HL-60 (cell line): Measurements from ENCODE around the gene MTFR2.

ENCODE experiments used
- DNase-seq, 2 experiments: peaks; one replicate each; pipeline ENCODE4 v3.0.0-alpha.2; 2010 to 2020; ENCODE audit warnings: low read depth in 1 of 2, low spot score in 1 of 2
- H3K27ac ChIP-seq: fragments of 250-450 bp; sonication (Bioruptor Pico); replicated peaks from 2 replicates; pipeline ENCODE4 v1.5.1; 2020; ENCODE audit warnings: mild to moderate bottlenecking, moderate library complexity
- H3K27me3 ChIP-seq: fragments of 250-450 bp; sonication (Bioruptor Pico); 2 replicates; pipeline ENCODE4 v1.5.1; 2021; ENCODE audit warnings: mild to moderate bottlenecking, moderate library complexity; ENCODE audit not compliant: insufficient read depth, poor library complexity, severe bottlenecking
- H3K4me3 ChIP-seq: replicated peaks from 2 replicates; pipeline ENCODE4 v1.5.1; 2011; ENCODE audit warnings: mild to moderate bottlenecking, control low read depth, low read length; ENCODE audit not compliant: insufficient read depth
- GABPA ChIP-seq: IDR thresholded peaks from 2 replicates; pipeline ENCODE4 v1.6.1; 2012; ENCODE audit warnings: low read depth
- POLR2AphosphoS5 ChIP-seq: IDR thresholded peaks from 2 replicates; pipeline ENCODE4 v1.6.1; 2012; ENCODE audit warnings: low read depth
- SPI1 ChIP-seq: IDR thresholded peaks from 2 replicates; pipeline ENCODE4 v1.6.1; 2012; ENCODE audit warnings: low read depth, mild to moderate bottlenecking, borderline replicate concordance
- TF ChIP-seq, protein P1 (sequence below): IDR thresholded peaks from one replicate; pipeline ENCODE4 v1.5.1; 2011; ENCODE audit warnings: low read length, control low read depth, inconsistent platforms; ENCODE audit not compliant: insufficient read depth
- TF ChIP-seq, protein P2 (sequence below): IDR thresholded peaks from 2 replicates; pipeline ENCODE4 v1.6.1; 2012; ENCODE audit warnings: low read depth; ENCODE audit not compliant: insufficient replicate concordance

MTFR2 gene

DNA sequence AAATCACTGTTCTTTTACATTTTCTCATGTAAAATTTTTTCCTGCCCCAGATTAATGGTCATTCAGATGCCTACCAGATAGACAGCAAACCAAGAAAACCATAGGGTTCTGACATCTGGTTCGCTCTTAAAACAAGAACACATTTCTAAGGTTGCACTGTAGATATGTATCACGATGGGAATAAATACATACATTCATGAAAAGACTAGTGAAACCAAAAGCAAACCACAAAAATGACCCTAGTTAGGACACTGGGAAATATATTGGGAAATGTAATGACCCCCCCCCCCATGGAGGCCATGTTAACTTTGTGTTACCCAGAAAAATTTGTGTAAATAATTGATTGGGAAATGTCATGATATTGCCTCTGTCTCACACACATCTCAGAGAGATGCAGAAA lies 37.5 kb downstream of the MTFR2 start:
- TF ChIP-seq, protein P1, sequence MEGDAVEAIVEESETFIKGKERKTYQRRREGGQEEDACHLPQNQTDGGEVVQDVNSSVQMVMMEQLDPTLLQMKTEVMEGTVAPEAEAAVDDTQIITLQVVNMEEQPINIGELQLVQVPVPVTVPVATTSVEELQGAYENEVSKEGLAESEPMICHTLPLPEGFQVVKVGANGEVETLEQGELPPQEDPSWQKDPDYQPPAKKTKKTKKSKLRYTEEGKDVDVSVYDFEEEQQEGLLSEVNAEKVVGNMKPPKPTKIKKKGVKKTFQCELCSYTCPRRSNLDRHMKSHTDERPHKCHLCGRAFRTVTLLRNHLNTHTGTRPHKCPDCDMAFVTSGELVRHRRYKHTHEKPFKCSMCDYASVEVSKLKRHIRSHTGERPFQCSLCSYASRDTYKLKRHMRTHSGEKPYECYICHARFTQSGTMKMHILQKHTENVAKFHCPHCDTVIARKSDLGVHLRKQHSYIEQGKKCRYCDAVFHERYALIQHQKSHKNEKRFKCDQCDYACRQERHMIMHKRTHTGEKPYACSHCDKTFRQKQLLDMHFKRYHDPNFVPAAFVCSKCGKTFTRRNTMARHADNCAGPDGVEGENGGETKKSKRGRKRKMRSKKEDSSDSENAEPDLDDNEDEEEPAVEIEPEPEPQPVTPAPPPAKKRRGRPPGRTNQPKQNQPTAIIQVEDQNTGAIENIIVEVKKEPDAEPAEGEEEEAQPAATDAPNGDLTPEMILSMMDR = no peak
- TF ChIP-seq SPI1 (no peak), GABPA (no peak), POLR2AphosphoS5 (no peak)
- TF ChIP-seq, protein P2, sequence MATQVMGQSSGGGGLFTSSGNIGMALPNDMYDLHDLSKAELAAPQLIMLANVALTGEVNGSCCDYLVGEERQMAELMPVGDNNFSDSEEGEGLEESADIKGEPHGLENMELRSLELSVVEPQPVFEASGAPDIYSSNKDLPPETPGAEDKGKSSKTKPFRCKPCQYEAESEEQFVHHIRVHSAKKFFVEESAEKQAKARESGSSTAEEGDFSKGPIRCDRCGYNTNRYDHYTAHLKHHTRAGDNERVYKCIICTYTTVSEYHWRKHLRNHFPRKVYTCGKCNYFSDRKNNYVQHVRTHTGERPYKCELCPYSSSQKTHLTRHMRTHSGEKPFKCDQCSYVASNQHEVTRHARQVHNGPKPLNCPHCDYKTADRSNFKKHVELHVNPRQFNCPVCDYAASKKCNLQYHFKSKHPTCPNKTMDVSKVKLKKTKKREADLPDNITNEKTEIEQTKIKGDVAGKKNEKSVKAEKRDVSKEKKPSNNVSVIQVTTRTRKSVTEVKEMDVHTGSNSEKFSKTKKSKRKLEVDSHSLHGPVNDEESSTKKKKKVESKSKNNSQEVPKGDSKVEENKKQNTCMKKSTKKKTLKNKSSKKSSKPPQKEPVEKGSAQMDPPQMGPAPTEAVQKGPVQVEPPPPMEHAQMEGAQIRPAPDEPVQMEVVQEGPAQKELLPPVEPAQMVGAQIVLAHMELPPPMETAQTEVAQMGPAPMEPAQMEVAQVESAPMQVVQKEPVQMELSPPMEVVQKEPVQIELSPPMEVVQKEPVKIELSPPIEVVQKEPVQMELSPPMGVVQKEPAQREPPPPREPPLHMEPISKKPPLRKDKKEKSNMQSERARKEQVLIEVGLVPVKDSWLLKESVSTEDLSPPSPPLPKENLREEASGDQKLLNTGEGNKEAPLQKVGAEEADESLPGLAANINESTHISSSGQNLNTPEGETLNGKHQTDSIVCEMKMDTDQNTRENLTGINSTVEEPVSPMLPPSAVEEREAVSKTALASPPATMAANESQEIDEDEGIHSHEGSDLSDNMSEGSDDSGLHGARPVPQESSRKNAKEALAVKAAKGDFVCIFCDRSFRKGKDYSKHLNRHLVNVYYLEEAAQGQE = no peak
- no peak for DNase-seq
- Histone ChIP-seq H3K4me3 (no peak overlapping the region), H3K27ac (no peak overlapping the region), H3K27me3 (no peaks in the 10 kb centered on the region)

DNA sequence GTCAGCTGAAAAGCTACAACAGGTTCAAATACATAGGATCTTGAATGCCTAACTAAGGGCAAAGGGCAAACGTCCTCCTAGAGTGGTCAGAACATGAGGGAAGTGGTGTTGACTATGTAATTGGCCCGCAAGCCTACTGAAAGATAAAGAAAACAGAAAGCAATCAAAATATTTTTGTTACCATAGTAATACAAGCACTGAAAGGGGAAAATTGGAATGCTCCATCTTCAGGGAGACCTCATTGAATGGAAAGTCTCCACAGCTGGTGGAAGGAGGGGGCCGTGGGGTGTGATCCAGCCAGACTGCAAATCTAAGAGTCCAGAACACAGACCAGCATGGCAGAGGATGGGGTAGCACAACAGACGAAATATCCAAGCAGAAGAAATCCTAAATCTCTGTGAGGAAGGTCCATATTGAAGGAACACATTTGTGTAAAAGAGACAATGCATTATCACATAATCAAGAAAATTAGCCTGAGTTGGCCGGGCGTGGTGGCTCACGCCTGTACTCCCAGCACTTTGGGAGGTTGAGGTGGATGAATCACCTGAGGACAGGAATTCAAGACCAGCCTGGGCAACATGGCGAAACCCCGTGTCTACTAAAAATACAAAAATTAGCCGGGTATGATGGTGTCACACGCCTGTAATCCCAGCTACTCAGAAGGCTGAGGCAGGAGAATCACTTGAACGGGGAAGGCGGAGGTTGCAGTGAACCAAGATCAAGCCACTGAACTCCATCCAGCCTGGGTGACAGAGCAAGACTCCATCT lies 39.5 kb downstream of the MTFR2 start:
- no peak overlapping the region for H3K4me3 ChIP-seq
- DNase-seq = no peak

DNA sequence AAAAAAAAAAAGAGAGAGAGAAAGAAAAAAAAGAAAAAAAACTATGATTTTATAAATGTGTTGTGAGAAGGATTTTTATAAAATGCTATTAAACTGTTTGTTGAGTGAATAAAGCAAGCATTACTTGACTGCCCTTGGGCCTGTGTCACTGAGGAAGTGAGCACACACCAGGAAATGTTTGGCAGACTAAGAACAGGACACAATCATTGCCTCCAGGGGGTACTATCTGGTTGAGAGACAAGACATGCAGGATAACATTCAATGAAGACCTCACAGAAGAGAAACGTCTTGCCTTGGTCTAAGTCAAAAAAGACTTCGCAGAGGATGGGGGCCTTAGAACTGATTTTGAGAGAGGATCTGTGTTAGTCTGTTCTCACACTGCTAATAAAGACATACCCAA lies 40.6 kb downstream of the MTFR2 start:
- DNase-seq = no peak
- TF ChIP-seq SPI1 = no peak
- TF ChIP-seq, protein P2 = no peak
- no peak for TF ChIP-seq GABPA
- no peak for TF ChIP-seq POLR2AphosphoS5
- TF ChIP-seq, protein P1 = no peak
- H3K27me3 ChIP-seq = no peaks in the 10 kb centered on the region
- H3K4me3 ChIP-seq = no peak overlapping the region
- no peak overlapping the region for H3K27ac ChIP-seq

More for the DNA sequence above, 39.5 kb downstream of the MTFR2 start:
- Histone ChIP-seq H3K27ac (no peak overlapping the region), H3K27me3 (no peaks in the 10 kb centered on the region)
- TF ChIP-seq, protein P1 = no peak
- TF ChIP-seq SPI1 (no peak), GABPA (no peak), POLR2AphosphoS5 (no peak)
- TF ChIP-seq, protein P2 = no peak
